Cardiac muscle cell (in vitro differentiated cells and primary cell): ENCODE results near the gene IGFL4. TPM values are rescaled to one million over a fixed set of nuclear protein-coding genes. Genes with fewer than 3 reads are reported as not detected.

ENCODE experiments used
- DNase-seq, 2 donors: peaks; one replicate each; pipeline versions ENCODE4 v3.0.0 to v3.0.0-alpha.2; 2010 to 2017; ENCODE audit warnings: low read depth in 1 of 2, low spot score in 1 of 2
- H3K27ac ChIP-seq: fragments of 200-600 bp; sonication (generic); 2 replicates; pipeline ENCODE4 v1.5.1; 2016
- H3K27me3 ChIP-seq: fragments of 200-600 bp; sonication (generic); 2 replicates; pipeline ENCODE4 v1.6.0; 2016; ENCODE audit warnings: control low read depth
- H3K36me3 ChIP-seq: fragments of 200-600 bp; sonication (generic); 2 replicates; pipeline ENCODE4 v1.5.1; 2016; ENCODE audit warnings: control low read depth
- H3K4me1 ChIP-seq: fragments of 200-600 bp; sonication (generic); 2 replicates; pipeline ENCODE4 v1.8.1; 2017; ENCODE audit warnings: low read depth, mild to moderate bottlenecking, mixed run types
- H3K4me3 ChIP-seq: fragments of 200-600 bp; sonication (generic); 2 replicates; pipeline ENCODE4 v1.5.1; 2016; ENCODE audit warnings: mild to moderate bottlenecking
- H3K9me3 ChIP-seq: fragments of 200-600 bp; sonication (generic); 2 replicates; pipeline ENCODE4 v1.5.1; 2017; ENCODE audit warnings: low read depth, mild to moderate bottlenecking, control low read depth
- CTCF ChIP-seq: IDR thresholded peaks from 2 replicates; pipeline ENCODE4 v1.5.1; 2012; ENCODE audit warnings: low read depth, mild to moderate bottlenecking, low read length
- polyA plus RNA-seq: library from polyadenylated mRNA; unstranded; fragments of >200 nt; fragmentation: Nextera tagmentation; extraction: Ambion mirVana; gene quantifications from 2 replicates; pipeline ENCODE4 v1.2.1, GENCODE V29; 2016
- total RNA-seq: library from RNA; depleted of rRNA; stranded (reverse); fragments of >200 nt; gene quantifications from 2 replicates; pipeline ENCODE4 v1.2.3, GENCODE V29; 2016

Gene IGFL4
- total and polyA plus RNA-seq, 2 experiments from 2014 or later = 0.21 to 0.67 TPM

- TF ChIP-seq CTCF = no peak
- no peak overlapping the region for H3K27ac ChIP-seq
- H3K4me1 ChIP-seq = no peaks in the 10 kb centered on the region
These were observed 45.0 kb downstream of the IGFL4 start for GRCh38 chr19:45995715-45996385.

DNA sequence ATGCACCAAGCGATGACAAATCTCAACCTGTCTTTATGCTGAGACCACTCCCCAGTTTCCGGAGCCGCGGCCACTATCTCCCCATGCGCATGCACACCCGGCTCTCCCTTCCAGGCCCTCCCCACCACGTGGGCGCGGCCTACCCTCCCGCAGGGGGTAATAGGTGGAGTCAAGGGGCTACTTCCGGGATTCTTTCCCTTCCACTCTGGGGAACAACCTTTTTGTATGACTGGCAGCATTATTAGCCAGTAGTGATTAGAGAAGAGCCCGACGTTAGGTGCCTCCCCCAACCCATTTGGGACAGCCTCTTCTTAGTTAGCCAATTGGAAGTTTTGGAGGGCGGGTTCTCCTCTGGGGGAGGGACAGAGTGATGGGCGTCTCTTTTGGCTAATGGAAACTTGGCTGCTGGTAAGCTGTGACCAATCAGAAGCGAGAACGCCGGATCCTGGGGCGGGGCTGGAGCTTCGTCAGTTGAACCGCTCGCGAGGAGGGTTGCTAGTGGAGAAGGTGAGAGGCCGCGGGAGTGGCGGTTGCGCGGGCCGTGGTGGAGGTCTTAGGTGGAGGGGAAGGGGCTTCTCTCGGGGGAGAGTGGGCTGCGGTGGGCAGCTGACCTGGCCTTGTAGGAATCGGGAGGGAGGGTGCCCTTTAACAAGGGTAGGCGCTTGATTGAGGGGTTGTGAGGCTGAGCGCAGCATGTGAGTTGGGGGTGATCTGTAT lies 45.6 kb downstream of the IGFL4 start, which contains the start of gene CCDC61:
CCDC61 (plus strand) TSS at position 470 of the 717 bp plus-strand sequence. CDS start 7,552 bp downstream, outside the sequence.
- Histone ChIP-seq H3K9me3 (no peaks in the 10 kb centered on the region), H3K36me3 (no peaks in the 10 kb centered on the region), H3K4me3 (peak within 1 kb of the TSS; percentile 45), H3K27ac (no peak within 1 kb of the TSS), H3K4me1 (no peaks in the 10 kb centered on the region), H3K27me3 (peaks cover 6% of the 10 kb centered on the region)
- DNase-seq = peak; percentile 99 to 100
- no peak for TF ChIP-seq CTCF

More at GRCh38 chr19:45995715-45996385, 45.0 kb downstream of the IGFL4 start:
- Histone ChIP-seq H3K9me3 (no peaks in the 10 kb centered on the region), H3K36me3 (no peaks in the 10 kb centered on the region), H3K4me3 (peak overlapping the region; percentile 45), H3K27me3 (peaks cover 12% of the 10 kb centered on the region)
- DNase-seq = peak in 1 of 2 donors; percentile 64

- Histone ChIP-seq H3K36me3 (no peaks in the 10 kb centered on the region), H3K27me3 (peaks cover 4% of the 10 kb centered on the region), H3K4me3 (peak overlapping the region; percentile 37), H3K27ac (no peak overlapping the region), H3K9me3 (no peaks in the 10 kb centered on the region), H3K4me1 (no peaks in the 10 kb centered on the region)
- TF ChIP-seq CTCF = no peak
- no peak for DNase-seq
These were observed 46.3 kb downstream of the IGFL4 start for GRCh38 chr19:45994456-45994997.

GRCh38 chr19:45990113-45990728 lies 50.6 kb downstream of the IGFL4 start:
- no peak for TF ChIP-seq CTCF

More at GRCh38 chr19:45990113-45990728, 50.6 kb downstream of the IGFL4 start:
- Histone ChIP-seq H3K9me3 (no peaks in the 10 kb centered on the region), H3K4me1 (no peaks in the 10 kb centered on the region), H3K4me3 (no peak overlapping the region), H3K27me3 (peaks cover 8% of the 10 kb centered on the region), H3K27ac (no peak overlapping the region), H3K36me3 (no peaks in the 10 kb centered on the region)
- DNase-seq = peak in 1 of 2 donors; percentile 15

Other genes with a start within 250 kb of the IGFL4 start
- gene DMWD, start 248.2 kb downstream of the IGFL4 start, total RNA-seq = 65.1 and 112 TPM in 2 replicates
- gene DMWD, start 248.2 kb downstream of the IGFL4 start, polyA plus RNA-seq = 138 and 163 TPM in 2 replicates
- 0.07 and 0.27 TPM in 2 replicates for gene RSPH6A, start 225.7 kb downstream of the IGFL4 start, total RNA-seq
- 0.45 TPM in 1 of 2 replicates, not detected in the other for gene RSPH6A, start 225.7 kb downstream of the IGFL4 start, polyA plus RNA-seq
- 43.2 and 78.7 TPM in 2 replicates for gene SYMPK, start 177.9 kb downstream of the IGFL4 start, total RNA-seq
- 66.6 and 76.4 TPM in 2 replicates for gene SYMPK, start 177.9 kb downstream of the IGFL4 start, polyA plus RNA-seq
- 0.49 and 1.6 TPM in 2 replicates for gene FOXA3, start 176.7 kb downstream of the IGFL4 start, total RNA-seq
- 1.3 and 1.9 TPM in 2 replicates for gene FOXA3, start 176.7 kb downstream of the IGFL4 start, polyA plus RNA-seq
- 59.6 and 71.8 TPM in 2 replicates for gene IRF2BP1, start 154.9 kb downstream of the IGFL4 start, total RNA-seq
- gene IRF2BP1, start 154.9 kb downstream of the IGFL4 start, polyA plus RNA-seq = 14.5 and 21.7 TPM in 2 replicates
- 6.8 and 7.3 TPM in 2 replicates for gene MYPOP, start 138.4 kb downstream of the IGFL4 start, total RNA-seq
- 2.0 and 2.3 TPM in 2 replicates for gene MYPOP, start 138.4 kb downstream of the IGFL4 start, polyA plus RNA-seq
- gene NANOS2, start 126.2 kb downstream of the IGFL4 start, total RNA-seq = not detected in 2 replicates
- not detected in 2 replicates for gene NANOS2, start 126.2 kb downstream of the IGFL4 start, polyA plus RNA-seq
- 0.35 and 0.71 TPM in 2 replicates for gene NOVA2, start 67.1 kb downstream of the IGFL4 start, total RNA-seq
- 0.17 and 0.42 TPM in 2 replicates for gene NOVA2, start 67.1 kb downstream of the IGFL4 start, polyA plus RNA-seq
- 4.9 and 8.8 TPM in 2 replicates for gene CCDC61, start 45.5 kb downstream of the IGFL4 start, total RNA-seq
- gene CCDC61, start 45.5 kb downstream of the IGFL4 start, polyA plus RNA-seq = 5.2 and 5.8 TPM in 2 replicates
- gene PGLYRP1, start 17.9 kb downstream of the IGFL4 start, total RNA-seq = not detected in 2 replicates
- 0.20 TPM in 1 of 2 replicates, not detected in the other for gene PGLYRP1, start 17.9 kb downstream of the IGFL4 start, polyA plus RNA-seq
- gene IGFL3, start 83.7 kb upstream of the IGFL4 start, total RNA-seq = not detected in 2 replicates
- 0.37 TPM in 1 of 2 replicates, not detected in the other for gene IGFL3, start 83.7 kb upstream of the IGFL4 start, polyA plus RNA-seq
- not detected in 2 replicates for gene IGFL2, start 107.2 kb upstream of the IGFL4 start, total RNA-seq
- gene IGFL2, start 107.2 kb upstream of the IGFL4 start, polyA plus RNA-seq = 0.56 TPM in 1 of 2 replicates, not detected in the other
- gene IGFL1, start 188.7 kb upstream of the IGFL4 start, total RNA-seq = not detected in 2 replicates
- gene IGFL1, start 188.7 kb upstream of the IGFL4 start, polyA plus RNA-seq = not detected in 2 replicates